ENCODE results near the gene GRIFIN.

- no peak for TF ChIP-seq CTCF (IDR thresholded peaks at IDR 0.05)
- TF ChIP-seq POLR2A (IDR thresholded peaks at IDR 0.05) = no peak
Observed at GRCh38 chr7:2475678-2476015, 551 bp downstream of the GRIFIN start.

Measured in testis (tissue), 2 donors.